GM12878 (cell line): ENCODE results near the gene CCDC197.

Experiments
- BCLAF1 ChIP-seq: fragments of 450-650 bp; IDR thresholded peaks from 2 replicates; pipeline ENCODE4 v1.6.1; 2017; ENCODE audit warnings: antibody characterized with exemption, mild to moderate bottlenecking, moderate library complexity
- CHD4 ChIP-seq: fragments of 200-600 bp; sonication (generic); IDR thresholded peaks from 2 replicates; pipeline ENCODE4 v1.6.1; 2016; ENCODE audit warnings: mild to moderate bottlenecking
- CREB1 ChIP-seq: IDR thresholded peaks from 2 replicates; pipeline ENCODE4 v1.6.1; 2012; ENCODE audit warnings: low read depth, mild to moderate bottlenecking, inconsistent platforms
- CTCF ChIP-seq, 3 experiments: IDR thresholded peaks in 2 of 3; conservative IDR thresholded peaks in 1 of 3; 2 replicates each; pipeline ENCODE4 v1.5.1; 2011; ENCODE audit warnings: low read depth in 3 of 3, low read length in 3 of 3, mild to moderate bottlenecking in 3 of 3, control low read depth in 2 of 3, moderate library complexity in 2 of 3, inconsistent platforms in 1 of 3, mixed read lengths in 1 of 3; ENCODE audit not compliant: control insufficient read depth in 2 of 3, insufficient read depth in 1 of 3; ENCODE audit errors: extremely low read depth in 1 of 3
- JUND ChIP-seq: IDR thresholded peaks from 2 replicates; pipeline ENCODE4 v1.6.1; 2012; ENCODE audit warnings: low read depth, mild to moderate bottlenecking, low read length, improper control_type of control experiment, moderate library complexity
- MXI1 ChIP-seq: fragments of 150-350 bp; IDR thresholded peaks from 2 replicates; pipeline ENCODE4 v1.6.1; 2011; ENCODE audit warnings: low read depth, mild to moderate bottlenecking, inconsistent platforms, low read length, improper control_type of control experiment
- NR2C1 ChIP-seq: fragments of 450-650 bp; IDR thresholded peaks from 2 replicates; pipeline ENCODE4 v1.6.1; 2017; ENCODE audit warnings: antibody characterized with exemption, mild to moderate bottlenecking, moderate library complexity
- PAX8 ChIP-seq: fragments of 450-650 bp; IDR thresholded peaks from 2 replicates; pipeline ENCODE4 v1.6.1; 2017; ENCODE audit warnings: mild to moderate bottlenecking, moderate library complexity
- POLR2A ChIP-seq: IDR thresholded peaks from 2 replicates; pipeline ENCODE4 v1.6.1; 2011; ENCODE audit warnings: low read depth, mild to moderate bottlenecking, low read length
- SP1 ChIP-seq: IDR thresholded peaks from one replicate; pipeline ENCODE4 v1.6.1; 2011; ENCODE audit warnings: low read depth, low read length
- SREBF2 ChIP-seq: IDR thresholded peaks from 2 replicates; pipeline ENCODE4 v1.6.1; 2012; ENCODE audit warnings: mild to moderate bottlenecking, low read length
- YBX1 ChIP-seq: fragments of 450-650 bp; IDR thresholded peaks from 2 replicates; pipeline ENCODE4 v1.6.1; 2016; ENCODE audit warnings: antibody characterized with exemption
- ZNF592 ChIP-seq: fragments of 450-650 bp; IDR thresholded peaks from 2 replicates; pipeline ENCODE4 v1.6.1; 2017; ENCODE audit warnings: mild to moderate bottlenecking, moderate library complexity

- no peak for TF ChIP-seq BCLAF1
- no peak for TF ChIP-seq SREBF2
- TF ChIP-seq CHD4, result no peak
- no peak for TF ChIP-seq SP1
- no peak for TF ChIP-seq YBX1
- no peak for TF ChIP-seq ZNF592
- TF ChIP-seq MXI1, result no peak
- no peak for TF ChIP-seq CTCF (IDR thresholded peaks at IDR 0.05 in 2 of 3, conservative IDR thresholded peaks at IDR 0.05 in 1 of 3; ENCODE audit: control insufficient read depth in 2 of 3, extremely low read depth in 1 of 3, insufficient read depth in 1 of 3, low read depth in 3 of 3, low read length in 3 of 3)
- TF ChIP-seq JUND, result no peak
- TF ChIP-seq CREB1, result no peak
- TF ChIP-seq POLR2A, result no peak
- TF ChIP-seq PAX8, result no peak
- TF ChIP-seq NR2C1, result no peak
Observed at GRCh38 chr14:93978735-93979134, 18.4 kb upstream of the CCDC197 start.
